Fibroblast of lung (primary cell): Measurements from ENCODE around the gene CTU1. TPM values are rescaled to one million over a fixed set of nuclear protein-coding genes. Genes with fewer than 3 reads are reported as not detected.

Experiments
- DNase-seq, 2 donors: peaks; one replicate each; pipeline versions ENCODE4 v3.0.0 to v3.0.0-alpha.2; 2010; ENCODE audit warnings: low read depth in 2 of 2
- H2AFZ ChIP-seq: 2 replicates; pipeline ENCODE4 v1.5.1; 2012; ENCODE audit warnings: low read length, control low read depth, inconsistent platforms
- H3K27ac ChIP-seq: 2 replicates; pipeline ENCODE4 v1.5.1; 2011; ENCODE audit warnings: low read length, control low read depth; ENCODE audit not compliant: insufficient read depth
- H3K27me3 ChIP-seq: 2 replicates; pipeline ENCODE4 v1.5.1; 2011; ENCODE audit warnings: mild to moderate bottlenecking, low read length; ENCODE audit not compliant: control insufficient read depth, insufficient read depth
- H3K36me3 ChIP-seq: 2 replicates; pipeline ENCODE4 v1.5.1; 2011; ENCODE audit warnings: low read length; ENCODE audit not compliant: control insufficient read depth, insufficient read depth
- H3K4me1 ChIP-seq: 2 replicates; pipeline ENCODE4 v1.5.1; 2011; ENCODE audit warnings: low read length; ENCODE audit not compliant: control insufficient read depth, insufficient read depth; ENCODE audit errors: extremely low read depth
- H3K4me2 ChIP-seq: 2 replicates; pipeline ENCODE4 v1.5.1; 2011; ENCODE audit warnings: low read length, control low read depth; ENCODE audit not compliant: insufficient read depth; ENCODE audit errors: extremely low read depth
- H3K4me3 ChIP-seq, 4 experiments: fragments of 200-600 bp in 1 of 4; sonication (generic) in 1 of 4; replicated peaks in 1 of 4; 2 replicates each; pipeline ENCODE4 v1.5.1; 2011 to 2016; ENCODE audit warnings: low read length in 4 of 4, low read depth in 3 of 4, mild to moderate bottlenecking in 3 of 4, control low read depth in 2 of 4, inconsistent platforms in 1 of 4, mixed read lengths in 1 of 4; ENCODE audit not compliant: insufficient read depth in 1 of 4; ENCODE audit errors: control extremely low read depth in 1 of 4
- H3K79me2 ChIP-seq: 2 replicates; pipeline ENCODE4 v1.5.1; 2012; ENCODE audit warnings: mild to moderate bottlenecking, low read length, inconsistent platforms; ENCODE audit not compliant: control insufficient read depth, insufficient read depth
- H3K9ac ChIP-seq: 2 replicates; pipeline ENCODE4 v1.5.1; 2011; ENCODE audit warnings: mild to moderate bottlenecking, low read length, control low read depth; ENCODE audit not compliant: insufficient read depth
- H3K9me3 ChIP-seq: 2 replicates; pipeline ENCODE4 v1.5.1; 2012; ENCODE audit warnings: low read depth, low read length; ENCODE audit not compliant: control insufficient read depth, insufficient read depth
- H4K20me1 ChIP-seq: 2 replicates; pipeline ENCODE4 v1.5.1; 2011; ENCODE audit warnings: low read length; ENCODE audit not compliant: control insufficient read depth, insufficient read depth; ENCODE audit errors: extremely low read depth
- CTCF ChIP-seq, 2 donors: IDR thresholded peaks in 1 of 2; conservative IDR thresholded peaks in 1 of 2; 1 replicate in 1 of 2; 2 replicates in 1 of 2; pipeline ENCODE4 v1.5.1; 2011 to 2012; ENCODE audit warnings: low read length in 2 of 2, control low read depth in 1 of 2, inconsistent platforms in 1 of 2, low read depth in 1 of 2, mild to moderate bottlenecking in 1 of 2
- EZH2 ChIP-seq: IDR thresholded peaks from 2 replicates; pipeline ENCODE4 v1.5.1; 2012; ENCODE audit warnings: low read length, control low read depth, mild to moderate bottlenecking; ENCODE audit errors: missing control alignments
- polyA plus RNA-seq, 2 donors: library from polyadenylated mRNA; depleted of rRNA in 1 of 2; stranded (reverse) in 1 of 2; unstranded in 1 of 2; fragments of >200 nt; gene quantifications; 2 replicates each; pipeline ENCODE4 v1.2.1, GENCODE V29; 2011 to 2012; ENCODE audit warnings: missing spikeins in 1 of 2
- total RNA-seq: library from RNA; depleted of rRNA; stranded (reverse); fragments of >200 nt; gene quantifications from 2 replicates; pipeline ENCODE4 v1.2.1, GENCODE V29; 2014

Gene CTU1
- total and polyA plus RNA-seq, 2 donors (not counting 1 experiment from before 2014, with no cell fraction given), result 1.2 to 8.1 TPM

GRCh38 chr19:51070334-51071094 lies 37.7 kb downstream of the CTU1 start:
- no peak for TF ChIP-seq EZH2
- TF ChIP-seq CTCF (conservative IDR thresholded peaks at IDR 0.05 in 1 of 2, IDR thresholded peaks at IDR 0.05 in 1 of 2; ENCODE audit: low read depth in 1 of 2, low read length in 2 of 2), result no peak
- Histone ChIP-seq H3K4me2 (no peak overlapping the region), H2AFZ (no peak overlapping the region), H3K36me3 (no peaks in the 10 kb centered on the region), H4K20me1 (no peaks in the 10 kb centered on the region), H3K9me3 (no peaks in the 10 kb centered on the region), H3K27me3 (no peaks in the 10 kb centered on the region), H3K4me3 (no peak overlapping the region), H3K4me1 (no peaks in the 10 kb centered on the region), H3K9ac (no peak overlapping the region), H3K27ac (no peak overlapping the region), H3K79me2 (no peaks in the 10 kb centered on the region)
- no peak for DNase-seq

GRCh38 chr19:51066393-51067186 lies 41.6 kb downstream of the CTU1 start:
- Histone ChIP-seq H3K4me1 (no peaks in the 10 kb centered on the region), H3K4me2 (no peak overlapping the region), H3K36me3 (no peaks in the 10 kb centered on the region), H3K79me2 (no peaks in the 10 kb centered on the region), H3K9ac (no peak overlapping the region), H3K4me3 (no peak overlapping the region), H3K27ac (no peak overlapping the region), H3K27me3 (no peaks in the 10 kb centered on the region), H2AFZ (no peak overlapping the region), H3K9me3 (no peaks in the 10 kb centered on the region), H4K20me1 (no peaks in the 10 kb centered on the region)
- no peak for DNase-seq
- TF ChIP-seq CTCF (conservative IDR thresholded peaks at IDR 0.05 in 1 of 2, IDR thresholded peaks at IDR 0.05 in 1 of 2; ENCODE audit: low read depth in 1 of 2, low read length in 2 of 2) (no peak), EZH2 (no peak)

GRCh38 chr19:51065221-51065960 lies 42.8 kb downstream of the CTU1 start:
- H3K27me3 ChIP-seq, result no peaks in the 10 kb centered on the region
- no peak overlapping the region for H3K9ac ChIP-seq
- no peaks in the 10 kb centered on the region for H3K4me1 ChIP-seq
- no peak overlapping the region for H2AFZ ChIP-seq
- no peaks in the 10 kb centered on the region for H3K79me2 ChIP-seq
- H4K20me1 ChIP-seq, result no peaks in the 10 kb centered on the region
- H3K36me3 ChIP-seq, result no peaks in the 10 kb centered on the region
- H3K4me2 ChIP-seq, result no peak overlapping the region
- no peak for TF ChIP-seq CTCF (conservative IDR thresholded peaks at IDR 0.05 in 1 of 2, IDR thresholded peaks at IDR 0.05 in 1 of 2; ENCODE audit: low read depth in 1 of 2, low read length in 2 of 2)
- no peak for TF ChIP-seq EZH2
- H3K4me3 ChIP-seq, result no peak overlapping the region
- no peak for DNase-seq
- H3K9me3 ChIP-seq, result no peaks in the 10 kb centered on the region
- no peak overlapping the region for H3K27ac ChIP-seq
